Colonic mucosa (tissue), 4 donors: ENCODE measurements around the gene GAK. TPM values are rescaled to one million over a fixed set of nuclear protein-coding genes. Genes with fewer than 3 reads are reported as not detected.

Experiments used
- DNase-seq: peaks from one replicate; pipeline ENCODE4 v3.0.0-alpha.2; 2020
- H3K27ac ChIP-seq: fragments of 200-600 bp; one replicate; pipeline ENCODE4 v1.8.0; 2021
- H3K27me3 ChIP-seq: fragments of 200-600 bp; one replicate; pipeline ENCODE4 v1.8.0; 2021
- H3K36me3 ChIP-seq: fragments of 200-600 bp; one replicate; pipeline ENCODE4 v1.8.0; 2021
- H3K4me1 ChIP-seq: fragments of 200-600 bp; one replicate; pipeline ENCODE4 v1.8.0; 2021; ENCODE audit warnings: mild to moderate bottlenecking
- H3K4me3 ChIP-seq: fragments of 200-600 bp; one replicate; pipeline ENCODE4 v1.8.0; 2021
- H3K9ac ChIP-seq, 2 donors: one replicate each; pipeline ENCODE4 v1.7.0; 2013; ENCODE audit warnings: control low read depth in 2 of 2, low read depth in 2 of 2, low read length in 2 of 2
- H3K9me3 ChIP-seq: fragments of 200-600 bp; one replicate; pipeline ENCODE4 v1.8.0; 2021
- intact Hi-C: fragments of 100-400 bp; cut with DNase I; formaldehyde crosslinking; loops from one replicate; pipeline ENCODE4 v1.14.1; 2022
- total RNA-seq, 2 donors: library from RNA; stranded (reverse); fragmentation: NEBNext Ultra II Directional in 1 of 2; extraction: Animal tissue kit (Norgen Biotek cat#: 25700) in 1 of 2; gene quantifications; one replicate each; pipeline ENCODE4 v1.2.1, GENCODE V29; 2021
- TF ChIP-seq, protein P1 (sequence below): fragments of 200-600 bp; IDR thresholded peaks from one replicate; pipeline ENCODE4 v1.8.0; 2022; ENCODE audit warnings: antibody characterized with exemption, mild to moderate bottlenecking
- donor health status: healthy.
- donor health status: DM: no; HTN: no; CAD: no.
- donor health status: DM: no; HTN: no; CAD: no.

Gene GAK
- total RNA-seq, 2 donors from 2014 or later: 198 to 266 TPM

DNA sequence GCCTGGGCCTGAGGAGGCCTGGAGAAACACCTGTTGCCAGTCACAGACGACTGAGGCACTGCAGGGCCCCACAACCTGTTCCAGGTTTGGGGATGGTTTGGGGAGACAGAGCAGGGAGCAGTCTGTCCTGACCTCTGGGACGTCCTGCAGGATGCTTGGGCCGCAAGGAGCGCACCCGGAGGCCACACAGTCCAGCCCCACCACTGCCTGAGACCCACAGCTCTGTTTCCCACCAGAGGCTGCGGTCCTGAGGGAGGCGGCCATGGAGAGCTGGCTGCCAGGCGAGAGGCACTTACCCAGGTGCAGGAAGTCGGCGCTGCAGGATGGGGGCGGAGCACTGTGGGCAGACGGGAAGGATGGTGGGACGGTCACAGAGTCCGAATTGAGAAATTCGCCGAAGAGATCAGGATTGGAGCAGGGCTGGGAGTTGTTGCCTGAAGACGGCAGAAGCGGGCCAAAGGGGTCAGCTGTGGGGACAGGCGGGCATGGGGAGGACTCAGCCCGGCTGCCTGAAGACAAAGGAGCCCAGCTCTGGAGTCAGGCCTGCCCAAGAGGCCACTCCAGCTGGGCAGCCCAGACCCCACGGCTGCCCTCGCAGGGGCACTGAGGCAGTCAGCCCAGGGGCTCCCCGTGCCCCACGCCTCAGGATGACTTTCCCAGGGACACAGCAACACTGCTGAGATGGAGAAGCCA is 65.9 kb downstream of the GAK start:
- Histone ChIP-seq H3K27ac (no peak overlapping the region), H3K4me3 (no peak overlapping the region), H3K9ac (no peak overlapping the region), H3K9me3 (no peaks in the 10 kb centered on the region), H3K4me1 (no peaks in the 10 kb centered on the region), H3K36me3 (peaks cover 14% of the 10 kb centered on the region), H3K27me3 (no peaks in the 10 kb centered on the region)
- intact Hi-C loops: no loop called here
- DNase-seq: no peak
- TF ChIP-seq, protein P1, sequence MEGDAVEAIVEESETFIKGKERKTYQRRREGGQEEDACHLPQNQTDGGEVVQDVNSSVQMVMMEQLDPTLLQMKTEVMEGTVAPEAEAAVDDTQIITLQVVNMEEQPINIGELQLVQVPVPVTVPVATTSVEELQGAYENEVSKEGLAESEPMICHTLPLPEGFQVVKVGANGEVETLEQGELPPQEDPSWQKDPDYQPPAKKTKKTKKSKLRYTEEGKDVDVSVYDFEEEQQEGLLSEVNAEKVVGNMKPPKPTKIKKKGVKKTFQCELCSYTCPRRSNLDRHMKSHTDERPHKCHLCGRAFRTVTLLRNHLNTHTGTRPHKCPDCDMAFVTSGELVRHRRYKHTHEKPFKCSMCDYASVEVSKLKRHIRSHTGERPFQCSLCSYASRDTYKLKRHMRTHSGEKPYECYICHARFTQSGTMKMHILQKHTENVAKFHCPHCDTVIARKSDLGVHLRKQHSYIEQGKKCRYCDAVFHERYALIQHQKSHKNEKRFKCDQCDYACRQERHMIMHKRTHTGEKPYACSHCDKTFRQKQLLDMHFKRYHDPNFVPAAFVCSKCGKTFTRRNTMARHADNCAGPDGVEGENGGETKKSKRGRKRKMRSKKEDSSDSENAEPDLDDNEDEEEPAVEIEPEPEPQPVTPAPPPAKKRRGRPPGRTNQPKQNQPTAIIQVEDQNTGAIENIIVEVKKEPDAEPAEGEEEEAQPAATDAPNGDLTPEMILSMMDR: no peak

DNA sequence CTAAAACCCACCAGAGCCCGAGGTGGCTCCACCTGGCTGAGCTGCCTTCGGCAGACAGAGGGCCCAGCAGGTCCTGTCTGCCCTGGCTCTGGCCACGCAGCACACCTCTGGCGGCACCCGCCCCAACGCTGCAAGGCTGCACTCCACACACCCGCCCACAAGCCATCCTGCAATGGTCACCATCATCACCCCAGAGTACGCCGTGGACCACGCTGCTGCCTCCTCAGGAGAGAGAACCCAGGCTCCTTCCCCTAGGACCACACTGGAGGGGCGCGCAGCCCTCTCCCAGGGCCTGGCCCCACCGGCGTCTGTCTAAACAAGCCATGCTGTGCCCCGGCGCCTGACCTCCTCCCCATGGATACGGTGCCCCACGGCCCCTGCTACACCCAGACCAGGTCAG is 66.5 kb downstream of the GAK start:
- Histone ChIP-seq H3K36me3 (peaks cover 13% of the 10 kb centered on the region), H3K9me3 (no peaks in the 10 kb centered on the region), H3K4me1 (no peaks in the 10 kb centered on the region), H3K27me3 (no peaks in the 10 kb centered on the region), H3K9ac (no peak overlapping the region), H3K27ac (no peak overlapping the region), H3K4me3 (no peak overlapping the region)
- intact Hi-C loops: no loop called here
- TF ChIP-seq, protein P1: no peak
- DNase-seq: no peak

DNA sequence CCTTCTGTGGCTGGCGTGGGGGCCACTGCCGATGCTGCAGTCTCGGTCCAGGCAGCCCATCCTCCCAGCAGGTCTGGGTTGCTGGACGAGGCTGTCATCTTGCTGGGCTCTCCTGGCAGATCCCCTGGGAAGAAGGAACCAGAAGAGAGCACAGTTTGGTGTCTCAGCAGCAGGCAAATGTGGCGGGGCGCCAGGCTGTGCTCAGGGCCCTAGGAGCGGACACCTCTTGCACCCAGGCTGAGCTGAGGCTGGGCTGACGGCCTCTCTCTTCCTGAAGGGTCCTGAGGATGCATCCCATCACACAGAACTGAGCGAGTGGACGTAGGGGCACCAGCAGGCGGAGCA is 67.0 kb downstream of the GAK start:
- H3K27me3 ChIP-seq: no peaks in the 10 kb centered on the region
- H3K36me3 ChIP-seq: peaks cover 8% of the 10 kb centered on the region
- intact Hi-C loops: no loop called here
- no peak overlapping the region for H3K9ac ChIP-seq
- H3K27ac ChIP-seq: no peak overlapping the region
- H3K4me1 ChIP-seq: no peaks in the 10 kb centered on the region
- no peak for DNase-seq
- TF ChIP-seq, protein P1: no peak
- no peaks in the 10 kb centered on the region for H3K9me3 ChIP-seq
- H3K4me3 ChIP-seq: no peak overlapping the region

DNA sequence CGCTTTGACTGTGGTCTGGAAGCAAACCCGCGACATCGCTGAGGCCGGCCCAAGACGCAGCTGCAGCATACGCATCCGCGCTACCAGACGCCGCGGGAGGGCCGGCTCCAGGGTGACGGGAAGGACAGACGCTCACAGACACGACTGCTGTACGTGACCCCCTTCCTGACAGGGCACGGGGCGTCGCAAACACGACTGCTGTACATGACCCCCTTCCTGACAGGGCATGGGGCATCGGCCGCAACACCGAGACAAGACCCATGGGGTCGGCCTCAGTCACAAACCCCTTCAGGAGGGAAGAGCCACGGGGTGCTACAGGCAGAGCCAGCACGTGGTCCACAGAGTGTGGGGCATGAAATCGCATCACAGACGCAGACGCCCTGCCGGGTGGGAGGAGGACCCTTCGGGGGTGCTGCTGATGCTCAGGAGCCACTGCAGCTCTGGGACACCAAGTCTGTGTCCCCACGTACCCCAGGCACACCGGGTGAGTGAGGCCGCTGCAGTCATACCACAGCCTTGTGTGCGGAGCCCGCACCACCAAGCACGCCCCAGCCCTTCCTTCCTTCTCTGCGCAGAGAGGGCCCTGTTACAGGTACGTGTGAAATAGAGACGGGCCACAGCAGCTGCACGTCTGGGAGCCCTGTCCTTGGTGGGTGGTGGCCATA is 67.5 kb downstream of the GAK start:
- peaks cover 10% of the 10 kb centered on the region for H3K36me3 ChIP-seq
- intact Hi-C loops: no loop called here
- no peak overlapping the region for H3K4me3 ChIP-seq
- TF ChIP-seq, protein P1: no peak
- no peaks in the 10 kb centered on the region for H3K27me3 ChIP-seq
- H3K27ac ChIP-seq: no peak overlapping the region
- no peak overlapping the region for H3K9ac ChIP-seq
- H3K4me1 ChIP-seq: no peaks in the 10 kb centered on the region
- H3K9me3 ChIP-seq: no peaks in the 10 kb centered on the region
- no peak for DNase-seq

DNA sequence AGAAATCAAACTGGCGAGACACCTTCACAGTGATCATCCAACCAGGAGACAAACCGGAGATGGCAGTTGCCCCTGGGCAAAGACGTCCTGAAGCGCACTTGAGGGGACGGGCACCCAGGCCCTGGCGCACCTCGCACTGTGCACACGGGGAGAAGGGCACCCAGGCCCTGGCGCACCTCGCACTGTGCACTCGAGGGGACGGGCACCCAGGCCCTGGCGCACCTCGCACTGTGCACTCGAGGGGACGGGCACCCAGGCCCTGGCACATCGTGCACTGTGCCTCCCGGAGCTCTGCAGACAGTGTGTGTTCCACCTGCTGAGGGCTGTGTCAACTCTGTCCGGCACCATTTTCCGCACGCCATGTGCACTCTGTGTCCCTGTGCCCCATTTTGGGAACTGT is 71.6 kb downstream of the GAK start:
- TF ChIP-seq, protein P1: no peak
- no peak overlapping the region for H3K27ac ChIP-seq
- DNase-seq: no peak
- H3K9me3 ChIP-seq: no peaks in the 10 kb centered on the region
- intact Hi-C loops: no loop called here
- H3K36me3 ChIP-seq: peaks cover 18% of the 10 kb centered on the region
- H3K9ac ChIP-seq: no peak overlapping the region
- H3K4me3 ChIP-seq: no peak overlapping the region
- H3K4me1 ChIP-seq: no peaks in the 10 kb centered on the region
- H3K27me3 ChIP-seq: no peaks in the 10 kb centered on the region
